ENCODE measurements around the gene ADIG.
"Not testable (repeated sequence)": the region's sequence is repeated elsewhere in the genome, so short reads cannot be mapped to it uniquely, and the experiment has no call there.

Gene ADIG

GRCh38 chr20:38579219-38579910, 1.6 kb upstream of the ADIG start:
- DNase-seq: no peak

- DNase-seq: no peak
Measured at GRCh38 chr20:38579921-38580320, 1.1 kb upstream of the ADIG start.

- no peak for DNase-seq
Measured at GRCh38 chr20:38581830-38582358, 897 bp downstream of the ADIG start.

GRCh38 chr20:38583306-38583705, 2.3 kb downstream of the ADIG start:
- no peak for DNase-seq

- DNase-seq: no peak
Measured at GRCh38 chr20:38584099-38584763, 3.2 kb downstream of the ADIG start.

GRCh38 chr20:38585404-38586180, 4.6 kb downstream of the ADIG start:
- DNase-seq: no peak

- no peak for DNase-seq
Measured at GRCh38 chr20:38586181-38586525, 5.2 kb downstream of the ADIG start.

- no peak for DNase-seq
Measured at GRCh38 chr20:38588303-38588702, 7.3 kb downstream of the ADIG start.

GRCh38 chr20:38589351-38589750, 8.4 kb downstream of the ADIG start:
- no peak for DNase-seq

GRCh38 chr20:38589967-38590675, 9.1 kb downstream of the ADIG start:
- no peak for DNase-seq

- DNase-seq: no peak
Measured at GRCh38 chr20:38590676-38591473, 9.9 kb downstream of the ADIG start.

GRCh38 chr20:38591474-38592410, 10.7 kb downstream of the ADIG start:
- no peak for DNase-seq

- DNase-seq: not testable (repeated sequence)
Measured at GRCh38 chr20:38592411-38592790, 11.4 kb downstream of the ADIG start.

GRCh38 chr20:38594281-38594680, 13.3 kb downstream of the ADIG start:
- not testable (repeated sequence) for DNase-seq

GRCh38 chr20:38595886-38596285, 14.9 kb downstream of the ADIG start:
- not testable (repeated sequence) for DNase-seq

- no peak for DNase-seq
Measured at GRCh38 chr20:38599410-38599882, 18.4 kb downstream of the ADIG start.

GRCh38 chr20:38600057-38600456, 19.1 kb downstream of the ADIG start:
- DNase-seq: no peak

- no peak for DNase-seq
Measured at GRCh38 chr20:38601216-38602184, 20.5 kb downstream of the ADIG start, which contains the start of gene ARHGAP40. Gene ARHGAP40, plus strand, starts transcription at chr20:38601809.

- DNase-seq: no peak
Measured at GRCh38 chr20:38602185-38602581, 21.2 kb downstream of the ADIG start.

GRCh38 chr20:38603286-38603685, 22.3 kb downstream of the ADIG start:
- DNase-seq: no peak
